Natural killer cell (primary cell): ENCODE measurements around the gene ADCY6. TPM values are rescaled to one million over a fixed set of nuclear protein-coding genes. Genes with fewer than 3 reads are reported as not detected.

Experiments used
- ATAC-seq, 3 donors: fragments of 150-1000 bp in 2 of 3; fragments of 200-7000 bp in 1 of 3; cut with Tn5 transposase; 1 replicate in 1 of 3; 2 replicates in 2 of 3; pipeline ENCODE4 v1.10.0; 2021; ENCODE audit warnings: mild to moderate bottlenecking in 2 of 3, moderate library complexity in 2 of 3
- DNase-seq, 2 donors: peaks; one replicate each; pipeline versions ENCODE4 v3.0.0 to v3.0.0-alpha.2; 2013 to 2021; ENCODE audit warnings: mixed read lengths in 1 of 2
- H3K27ac ChIP-seq: one replicate; pipeline ENCODE4 v1.5.1; 2013; ENCODE audit warnings: mild to moderate bottlenecking, low read length
- H3K27me3 ChIP-seq: one replicate; pipeline ENCODE4 v1.6.1; 2013; ENCODE audit warnings: low read length; ENCODE audit not compliant: control insufficient read depth, insufficient read depth
- H3K36me3 ChIP-seq: one replicate; pipeline ENCODE4 v1.6.1; 2013; ENCODE audit warnings: low read length; ENCODE audit not compliant: control insufficient read depth, insufficient read depth
- H3K4me1 ChIP-seq: one replicate; pipeline ENCODE4 v1.6.1; 2013; ENCODE audit warnings: low read length; ENCODE audit not compliant: control insufficient read depth, insufficient read depth
- H3K4me3 ChIP-seq: one replicate; pipeline ENCODE4 v1.5.1; 2013; ENCODE audit warnings: low read length
- H3K9me3 ChIP-seq: one replicate; pipeline ENCODE4 v1.6.1; 2013; ENCODE audit warnings: low read length; ENCODE audit not compliant: control insufficient read depth, insufficient read depth
- H3K27ac Mint-ChIP-seq, 2 donors: one replicate each; pipeline ENCODE4 v1.8.0; 2022; ENCODE audit warnings: mild to moderate bottlenecking in 2 of 2, mixed read lengths in 2 of 2, moderate library complexity in 1 of 2
- H3K27me3 Mint-ChIP-seq, 2 donors: one replicate each; pipeline ENCODE4 v1.8.0; 2022; ENCODE audit warnings: low read depth in 2 of 2, mixed read lengths in 2 of 2
- H3K36me3 Mint-ChIP-seq: one replicate; pipeline ENCODE4 v1.8.0; 2022; ENCODE audit warnings: mixed read lengths
- H3K4me1 Mint-ChIP-seq, 2 donors: one replicate each; pipeline ENCODE4 v1.8.0; 2022; ENCODE audit warnings: mixed read lengths in 2 of 2
- H3K4me3 Mint-ChIP-seq: one replicate; pipeline ENCODE4 v1.8.0; 2022; ENCODE audit warnings: mild to moderate bottlenecking, moderate library complexity, mixed read lengths
- H3K9me3 Mint-ChIP-seq, 2 donors: one replicate each; pipeline ENCODE4 v1.8.0; 2022; ENCODE audit warnings: mixed read lengths in 2 of 2
- CTCF ChIP-seq: fragments of 200-600 bp; IDR thresholded peaks from one replicate; pipeline ENCODE4 v1.8.0; 2022; ENCODE audit warnings: antibody characterized with exemption
- WGBS: methylation state at CpG from one replicate; pipeline ENCODE4 v1.1.7; 2013; ENCODE audit warnings: missing lambda C conversion rate; ENCODE audit not compliant: insufficient coverage; 5-methylcytosine and 5-hydroxymethylcytosine counted together
- intact Hi-C: fragments of 100-400 bp; cut with micrococcal nuclease; formaldehyde crosslinking; loops from one replicate; pipeline ENCODE4 v1.14.2; 2022
- total RNA-seq, 4 donors: library from RNA; stranded (reverse); fragments of 120-200 nt in 1 of 4; gene quantifications; one replicate each; pipeline versions ENCODE4 v1.2.3 to v1.2.4, GENCODE V29; 2013 to 2022

Gene ADCY6
- total RNA-seq, 3 donors from 2014 or later (not counting 1 experiment from before 2014, with no cell fraction given): 0.20 to 1.1 (median 0.31) TPM

DNA sequence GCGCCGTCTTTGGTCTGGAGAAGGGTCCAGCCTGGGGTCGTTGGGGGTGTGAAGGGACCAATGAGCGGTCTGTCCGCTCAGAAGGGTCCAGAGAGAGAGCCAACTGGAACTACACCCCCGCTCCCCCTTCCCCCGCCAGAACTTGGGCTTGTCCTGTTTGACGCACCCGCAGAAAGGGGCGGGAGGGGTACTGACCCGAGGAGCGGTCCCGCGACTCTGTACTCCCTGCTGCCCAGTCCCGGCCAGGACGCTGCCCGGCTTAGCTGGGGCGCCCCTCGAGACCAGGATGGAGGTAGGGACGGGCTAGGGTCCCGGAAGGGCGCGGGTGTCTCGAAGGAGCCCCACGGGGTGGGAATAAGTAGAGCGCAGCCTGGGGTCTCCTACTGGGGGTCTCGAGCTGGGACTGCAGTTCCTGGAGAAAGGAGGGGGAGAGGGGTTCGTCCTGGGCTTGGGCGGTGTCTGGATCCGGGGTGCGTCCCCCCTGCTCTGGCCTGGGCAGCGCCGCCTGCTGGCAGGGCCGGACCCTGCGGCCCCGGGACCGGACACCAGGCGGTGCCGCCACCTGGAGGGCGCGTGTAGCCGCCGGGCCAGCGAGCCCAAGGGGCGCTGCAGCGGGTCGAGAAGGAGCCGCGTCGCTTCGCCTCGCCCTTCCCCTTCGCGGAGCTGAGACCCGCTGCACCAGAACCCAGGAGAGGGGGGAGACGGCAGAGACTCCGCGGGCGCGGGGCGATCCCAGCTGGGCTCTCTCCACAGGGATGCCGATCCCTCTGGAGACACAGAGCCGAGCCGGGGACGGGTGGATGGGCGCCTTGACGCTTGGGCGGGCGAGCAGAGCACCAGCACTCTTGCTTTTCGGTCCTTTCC, 25.6 kb upstream of the ADCY6 start:
- whole genome bisulfite sequencing: under 1% methylated on average over 70 of the region's 70 CpGs

DNA sequence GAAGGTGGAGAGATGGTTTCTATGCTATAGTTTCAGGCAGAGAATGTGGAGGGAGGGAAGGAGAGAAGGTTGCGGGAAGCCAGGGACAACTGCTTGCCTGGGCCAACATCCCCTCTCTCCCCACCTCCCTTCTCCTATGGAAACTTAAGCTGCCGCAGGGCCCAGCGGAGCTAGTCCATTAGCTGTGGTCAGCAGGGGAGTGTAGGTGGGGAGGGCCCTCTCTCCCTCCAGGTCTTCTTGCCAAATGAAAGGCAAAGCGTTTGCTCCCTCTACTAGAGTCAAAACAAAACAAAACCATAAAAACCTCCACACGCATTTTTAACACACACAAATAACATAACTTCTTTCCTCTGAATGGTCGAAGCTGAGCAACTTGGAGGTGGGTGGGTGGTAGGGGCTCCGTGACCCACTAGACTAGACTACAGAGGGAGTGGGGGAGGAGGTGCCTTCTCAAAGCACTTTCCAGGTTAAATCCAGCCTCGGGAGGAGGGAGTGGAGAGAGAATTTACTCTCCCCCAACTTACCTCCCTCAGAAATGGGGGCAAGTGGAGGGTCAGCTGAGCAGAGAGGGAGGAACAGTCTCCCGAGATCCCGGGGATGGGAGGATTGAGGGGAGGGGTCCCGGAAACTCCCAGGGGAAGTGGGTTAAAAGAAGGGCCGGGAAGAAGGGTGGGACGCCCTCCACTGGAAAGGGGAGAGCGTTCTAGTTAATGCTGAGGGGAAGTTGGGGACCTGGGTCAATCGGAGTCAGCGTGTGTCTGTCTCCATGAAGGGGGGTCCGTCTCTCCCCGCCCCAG, 24.8 kb upstream of the ADCY6 start:
- DNase-seq: peak in 1 of 2 donors; percentile 30
- H3K27me3 Mint-ChIP-seq: peaks cover 8 to 16% of the 10 kb centered on the region in 2 donors
- H3K27ac ChIP-seq: no peak overlapping the region
- peaks cover 11% of the 10 kb centered on the region for H3K27me3 ChIP-seq
- H3K27ac Mint-ChIP-seq: peak overlapping the region in 1 of 2 donors; percentile 73
- WGBS: 10% methylated on average over 11 of the region's 18 CpGs
- H3K9me3 ChIP-seq: no peaks in the 10 kb centered on the region
- no peaks in the 10 kb centered on the region for H3K36me3 ChIP-seq
- TF ChIP-seq CTCF: no peak
- peaks cover 30% of the 10 kb centered on the region for H3K4me1 ChIP-seq
- ATAC-seq: no peak
- H3K4me3 ChIP-seq: peak overlapping the region; percentile 60
- H3K4me3 Mint-ChIP-seq: peak overlapping the region; percentile 93
- H3K4me1 Mint-ChIP-seq: peaks cover 12 to 46% of the 10 kb centered on the region in 2 donors
- no peaks in the 10 kb centered on the region for H3K36me3 Mint-ChIP-seq
- intact Hi-C loops: no loop called here
- no peaks in the 10 kb centered on the region for H3K9me3 Mint-ChIP-seq

More for the DNA sequence above, 25.6 kb upstream of the ADCY6 start:
- intact Hi-C loops: no loop called here
- Histone ChIP-seq H3K9me3 (no peaks in the 10 kb centered on the region), H3K4me1 (peaks cover 35% of the 10 kb centered on the region), H3K27ac (no peak overlapping the region), H3K27me3 (peaks cover 11% of the 10 kb centered on the region), H3K36me3 (no peaks in the 10 kb centered on the region), H3K4me3 (peak overlapping the region; percentile 60)
- no peaks in the 10 kb centered on the region for H3K36me3 Mint-ChIP-seq
- H3K27ac Mint-ChIP-seq: peak overlapping the region in 1 of 2 donors; percentile 73
- ATAC-seq (peak; percentile 84 to 93 (median 89)), DNase-seq (peak; percentile 86 to 87)
- H3K9me3 Mint-ChIP-seq: no peaks in the 10 kb centered on the region
- H3K4me3 Mint-ChIP-seq: peak overlapping the region; percentile 93
- peak; percentile 99 for TF ChIP-seq CTCF
- peaks cover 8 to 16% of the 10 kb centered on the region in 2 donors for H3K27me3 Mint-ChIP-seq
- peaks cover 12 to 52% of the 10 kb centered on the region in 2 donors for H3K4me1 Mint-ChIP-seq

- TF ChIP-seq CTCF: no peak
- Histone ChIP-seq H3K36me3 (no peaks in the 10 kb centered on the region), H3K9me3 (no peaks in the 10 kb centered on the region), H3K27me3 (peaks cover 11% of the 10 kb centered on the region), H3K4me3 (no peak overlapping the region), H3K27ac (no peak overlapping the region), H3K4me1 (peaks cover 21% of the 10 kb centered on the region)
- 94% methylated on average over 2 of the region's 2 CpGs for WGBS
- H3K27ac Mint-ChIP-seq: no peak overlapping the region
- no peaks in the 10 kb centered on the region for H3K36me3 Mint-ChIP-seq
- DNase-seq (no peak), ATAC-seq (no peak)
- H3K4me1 Mint-ChIP-seq: peaks cover 12 to 36% of the 10 kb centered on the region in 2 donors
- no peaks in the 10 kb centered on the region for H3K9me3 Mint-ChIP-seq
- intact Hi-C loops: no loop called here
- H3K27me3 Mint-ChIP-seq: peaks cover 8 to 16% of the 10 kb centered on the region in 2 donors
- peak overlapping the region; percentile 80 for H3K4me3 Mint-ChIP-seq
Measured at GRCh38 chr12:48812389-48812788, 23.5 kb upstream of the ADCY6 start.
